Measurements from ENCODE around the gene PSMA3.

DNA sequence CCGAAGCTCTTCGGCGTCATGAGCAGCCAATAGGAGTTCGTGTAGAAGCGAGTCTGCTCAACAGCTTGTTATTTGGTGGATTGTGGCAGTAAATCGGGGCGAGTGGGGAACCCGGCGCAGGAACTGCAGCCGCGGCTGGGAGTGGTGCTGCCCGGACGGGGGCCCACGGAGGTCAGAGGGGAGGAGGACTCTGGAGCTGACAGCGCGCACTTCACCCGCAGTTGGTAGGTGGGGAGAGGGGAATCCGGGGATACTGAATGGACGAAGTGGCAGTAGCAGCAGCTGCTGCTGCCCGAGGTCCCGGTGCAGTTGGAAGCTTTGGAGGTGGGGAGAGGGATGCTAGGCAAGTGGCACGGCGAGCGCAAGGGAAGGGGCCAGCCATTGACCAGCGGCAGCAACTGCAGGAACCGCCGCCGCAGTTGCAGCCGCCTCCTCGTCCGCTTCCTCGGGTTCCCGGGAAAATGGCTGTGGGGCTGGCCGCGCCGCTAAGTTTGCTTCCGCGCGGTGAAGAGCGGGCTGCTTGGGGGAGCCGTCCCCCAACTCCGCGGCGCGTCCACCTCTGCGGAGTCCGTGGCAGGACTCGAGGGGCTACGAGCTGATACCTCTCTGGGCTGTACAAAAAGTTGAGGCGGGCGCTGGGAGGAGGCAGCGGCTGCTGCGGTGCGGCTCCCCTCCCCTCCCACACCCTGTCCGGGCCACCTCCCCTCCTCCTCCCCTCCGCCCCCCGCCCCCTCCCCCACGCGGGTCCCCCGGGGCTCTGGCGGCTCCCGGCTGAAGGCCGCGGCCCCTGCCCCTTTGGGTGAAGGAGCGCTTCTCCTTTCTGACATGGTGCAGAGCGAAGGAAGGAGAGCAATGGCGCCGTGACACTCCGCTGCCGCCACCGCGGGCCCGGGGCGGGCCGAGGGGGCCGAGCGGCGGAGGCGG lies 54.1 kb downstream of the PSMA3 start, which contains the start of gene ARID4A:
- TF ChIP-seq FOSL1 (tag; conservative IDR thresholded peaks at IDR 0.05) (0 out of 2 replicates have a peak, but pooled peaks have one; percentile 4), POLR2AphosphoS5 (IDR thresholded peaks at IDR 0.05; ENCODE audit: control insufficient read depth, insufficient read depth, low read depth, low read length) (no peak; the same call in 1 of the 2 replicates), SOX6 (IDR thresholded peaks at IDR 0.05) (no peak), SAP30 (IDR thresholded peaks at IDR 0.05; ENCODE audit: borderline replicate concordance, insufficient read depth, low read depth, low read length, poor library complexity, severe bottlenecking) (peak; percentile 85), SRSF7 (optimal IDR thresholded peaks at IDR 0.05; ENCODE audit: low read depth, low read length) (no peak), SMC3 (conservative IDR thresholded peaks at IDR 0.05; ENCODE audit: insufficient read depth, low read depth, low read length) (no peak), FOXJ3 (CRISPR knock-in tag; IDR thresholded peaks at IDR 0.05) (no peak)
- TF ChIP-seq, protein P1, sequence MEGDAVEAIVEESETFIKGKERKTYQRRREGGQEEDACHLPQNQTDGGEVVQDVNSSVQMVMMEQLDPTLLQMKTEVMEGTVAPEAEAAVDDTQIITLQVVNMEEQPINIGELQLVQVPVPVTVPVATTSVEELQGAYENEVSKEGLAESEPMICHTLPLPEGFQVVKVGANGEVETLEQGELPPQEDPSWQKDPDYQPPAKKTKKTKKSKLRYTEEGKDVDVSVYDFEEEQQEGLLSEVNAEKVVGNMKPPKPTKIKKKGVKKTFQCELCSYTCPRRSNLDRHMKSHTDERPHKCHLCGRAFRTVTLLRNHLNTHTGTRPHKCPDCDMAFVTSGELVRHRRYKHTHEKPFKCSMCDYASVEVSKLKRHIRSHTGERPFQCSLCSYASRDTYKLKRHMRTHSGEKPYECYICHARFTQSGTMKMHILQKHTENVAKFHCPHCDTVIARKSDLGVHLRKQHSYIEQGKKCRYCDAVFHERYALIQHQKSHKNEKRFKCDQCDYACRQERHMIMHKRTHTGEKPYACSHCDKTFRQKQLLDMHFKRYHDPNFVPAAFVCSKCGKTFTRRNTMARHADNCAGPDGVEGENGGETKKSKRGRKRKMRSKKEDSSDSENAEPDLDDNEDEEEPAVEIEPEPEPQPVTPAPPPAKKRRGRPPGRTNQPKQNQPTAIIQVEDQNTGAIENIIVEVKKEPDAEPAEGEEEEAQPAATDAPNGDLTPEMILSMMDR (IDR thresholded peaks at IDR 0.05 in 2 of 3, conservative IDR thresholded peaks at IDR 0.05 in 1 of 3; ENCODE audit: insufficient read depth in 2 of 3, low read depth in 1 of 3, low read length in 3 of 3), result no peak

All from K562 (cell line).